SK-MEL-5 (cell line): ENCODE results near the gene ACBD6. TPM values are rescaled to one million over a fixed set of nuclear protein-coding genes. Genes with fewer than 3 reads are reported as not detected.

ENCODE experiments used
- DNase-seq: peaks from one replicate; pipeline ENCODE4 v3.0.0-alpha.2; 2016; ENCODE audit warnings: low read depth, low spot score
- in situ Hi-C: cut with HindIII; loops from 2 replicates; pipeline ENCODE4 v1.10.0; 2016; ENCODE audit warnings: low sequenced_read_pairs, high pct_unique_total_duplicates, low pct_unique_long_range_greater_than_20kb
- total RNA-seq: library from RNA; depleted of rRNA; stranded (reverse); fragments of >200 nt; shearing (Covaris generic); gene quantifications from 2 replicates; pipeline ENCODE4 v1.2.3, GENCODE V29; 2014

The ACBD6 gene
- total RNA-seq, 1 experiment from 2014 or later, result 46.0 TPM

GRCh38 chr1:180369061-180369460 is 133.3 kb downstream of the ACBD6 start:
- in situ Hi-C loops, result no loop called here
- no peak for DNase-seq

GRCh38 chr1:180366371-180367068 is 135.9 kb downstream of the ACBD6 start:
- in situ Hi-C loops, result no loop called here
- no peak for DNase-seq

GRCh38 chr1:180365039-180365438 is 137.3 kb downstream of the ACBD6 start:
- in situ Hi-C loops, result no loop called here
- DNase-seq, result peak; percentile 55

GRCh38 chr1:180363246-180363995 is 139.0 kb downstream of the ACBD6 start:
- no peak for DNase-seq
- in situ Hi-C loops, result no loop called here

- in situ Hi-C loops, result no loop called here
- no peak for DNase-seq
Observed at GRCh38 chr1:180360333-180361075, 141.9 kb downstream of the ACBD6 start.

GRCh38 chr1:180358649-180359048 is 143.7 kb downstream of the ACBD6 start:
- in situ Hi-C loops, result no loop called here
- no peak for DNase-seq

GRCh38 chr1:180353945-180354344 is 148.4 kb downstream of the ACBD6 start:
- in situ Hi-C loops, result no loop called here
- no peak for DNase-seq

GRCh38 chr1:180352588-180352987 is 149.8 kb downstream of the ACBD6 start:
- no peak for DNase-seq
- in situ Hi-C loops, result no loop called here

- in situ Hi-C loops, result no loop called here
- no peak for DNase-seq
Observed at GRCh38 chr1:180352021-180352420, 150.4 kb downstream of the ACBD6 start.

GRCh38 chr1:180345148-180345547 is 157.2 kb downstream of the ACBD6 start:
- DNase-seq, result no peak
- in situ Hi-C loops, result no loop called here

- no peak for DNase-seq
- in situ Hi-C loops, result no loop called here
Observed at GRCh38 chr1:180343921-180344769, 158.2 kb downstream of the ACBD6 start.

- DNase-seq, result no peak
- in situ Hi-C loops, result no loop called here
Observed at GRCh38 chr1:180327089-180327488, 175.3 kb downstream of the ACBD6 start.

- in situ Hi-C loops, result no loop called here
Observed at GRCh38 chr1:180312926-180313325, 189.5 kb downstream of the ACBD6 start.

GRCh38 chr1:180311011-180311730 is 191.2 kb downstream of the ACBD6 start:
- in situ Hi-C loops, result no loop called here
- DNase-seq, result no peak

More at GRCh38 chr1:180312926-180313325, 189.5 kb downstream of the ACBD6 start:
- no peak for DNase-seq

GRCh38 chr1:180310095-180310494 is 192.3 kb downstream of the ACBD6 start:
- DNase-seq, result no peak

GRCh38 chr1:180309338-180309737 is 193.0 kb downstream of the ACBD6 start:
- in situ Hi-C loops, result no loop called here
- no peak for DNase-seq

More at GRCh38 chr1:180310095-180310494, 192.3 kb downstream of the ACBD6 start:
- in situ Hi-C loops, result no loop called here

GRCh38 chr1:180301135-180301742 is 201.1 kb downstream of the ACBD6 start:
- in situ Hi-C loops, result no loop called here
- DNase-seq, result no peak
